Muscle layer of duodenum (tissue), 2 donors: Measurements from ENCODE around the gene TFDP1.

Experiments used
- H3K27ac ChIP-seq: one replicate; pipeline ENCODE4 v1.7.0; 2013; ENCODE audit warnings: mild to moderate bottlenecking, low read length
- H3K27me3 ChIP-seq: one replicate; pipeline ENCODE4 v1.7.0; 2013; ENCODE audit warnings: low read depth, mild to moderate bottlenecking, control low read depth, low read length
- H3K36me3 ChIP-seq, 2 donors: one replicate each; pipeline ENCODE4 v1.7.0; 2013; ENCODE audit warnings: low read length in 2 of 2, control low read depth in 1 of 2, mild to moderate bottlenecking in 1 of 2; ENCODE audit not compliant: insufficient read depth in 2 of 2, control insufficient read depth in 1 of 2
- H3K4me1 ChIP-seq, 2 donors: one replicate each; pipeline ENCODE4 v1.7.0; 2013; ENCODE audit warnings: low read length in 2 of 2, mild to moderate bottlenecking in 2 of 2, control low read depth in 1 of 2, moderate library complexity in 1 of 2; ENCODE audit not compliant: insufficient read depth in 2 of 2, control insufficient read depth in 1 of 2
- H3K4me3 ChIP-seq, 2 donors: one replicate each; pipeline ENCODE4 v1.7.0; 2013; ENCODE audit warnings: low read length in 2 of 2, low read depth in 1 of 2, mild to moderate bottlenecking in 1 of 2
- H3K9me3 ChIP-seq, 2 donors: one replicate each; pipeline ENCODE4 v1.7.0; 2013; ENCODE audit warnings: low read length in 2 of 2, control low read depth in 1 of 2, mild to moderate bottlenecking in 1 of 2; ENCODE audit not compliant: control insufficient read depth in 1 of 2
- donor health status: healthy.

Gene TFDP1

DNA sequence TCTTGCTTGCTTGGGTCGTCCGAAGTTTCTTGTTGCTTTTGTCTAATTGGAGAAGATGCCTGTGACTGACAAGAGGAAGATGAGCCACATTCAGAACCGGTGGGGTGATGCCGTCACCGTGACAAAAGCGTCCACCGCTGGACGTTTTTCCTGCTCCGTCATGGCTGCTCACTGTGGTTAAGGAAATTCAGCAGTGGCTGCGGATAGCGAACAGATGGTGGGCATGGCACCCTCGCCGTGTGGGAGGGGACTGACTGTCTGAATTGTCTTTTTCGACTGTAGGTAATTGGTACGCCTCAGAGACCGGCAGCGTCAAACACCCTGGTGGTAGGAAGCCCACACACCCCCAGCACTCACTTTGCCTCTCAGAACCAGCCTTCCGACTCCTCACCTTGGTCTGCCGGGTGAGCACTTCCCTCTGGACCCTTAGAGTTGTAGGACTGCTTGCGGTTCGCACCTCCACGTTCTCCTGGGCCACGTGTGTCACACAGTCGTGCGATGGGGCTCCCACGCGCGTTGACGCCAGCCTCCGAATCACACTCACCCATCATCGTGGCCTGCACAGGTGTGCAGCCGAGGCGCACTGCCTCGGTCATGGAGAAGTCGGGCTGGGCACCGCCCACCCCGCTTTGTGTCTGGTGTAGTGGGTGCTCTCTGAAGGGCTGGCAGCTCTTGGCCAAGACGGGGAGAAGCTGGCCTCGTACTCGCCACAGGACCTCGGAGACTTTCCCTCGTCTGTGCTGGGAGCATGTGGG lies 47.0 kb downstream of the TFDP1 start:
- Histone ChIP-seq H3K4me1 (no peaks in the 10 kb centered on the region), H3K27ac (no peak overlapping the region), H3K9me3 (no peaks in the 10 kb centered on the region), H3K4me3 (no peak overlapping the region), H3K36me3 (peaks cover 36 to 57% of the 10 kb centered on the region in 2 donors), H3K27me3 (no peaks in the 10 kb centered on the region)

DNA sequence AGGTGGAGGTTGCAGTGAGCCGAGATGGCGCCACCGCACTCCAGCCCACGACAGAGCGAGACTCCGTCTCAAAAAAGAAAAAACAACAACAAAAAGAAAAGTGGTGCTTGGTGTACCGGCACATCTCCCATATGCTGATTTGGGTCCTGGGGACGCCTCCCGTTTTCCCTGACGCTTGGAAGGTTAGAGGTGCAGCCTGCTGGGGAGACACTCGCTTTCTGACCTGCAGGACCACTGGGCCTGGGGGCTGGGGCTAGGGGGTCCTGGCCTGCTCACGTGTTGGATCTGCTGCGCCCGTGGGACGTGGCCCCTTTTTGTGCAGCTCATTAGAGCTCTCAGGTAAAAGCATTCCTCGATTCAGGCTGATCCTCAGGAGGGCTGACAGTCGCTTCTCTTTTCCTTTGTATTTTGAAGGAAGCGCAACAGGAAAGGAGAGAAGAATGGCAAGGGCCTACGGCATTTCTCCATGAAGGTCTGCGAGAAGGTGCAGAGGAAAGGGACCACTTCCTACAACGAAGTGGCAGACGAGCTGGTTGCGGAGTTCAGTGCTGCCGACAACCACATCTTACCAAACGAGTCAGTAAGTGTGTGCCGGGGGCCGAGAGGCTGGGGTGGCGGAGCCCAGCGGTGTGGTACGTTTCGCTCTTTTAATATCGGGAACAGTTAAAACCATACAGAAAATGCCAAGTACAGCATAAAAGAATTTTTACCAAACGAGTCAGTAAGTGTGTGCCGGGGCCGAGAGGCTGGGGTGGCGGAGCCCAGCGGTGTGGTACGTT lies 48.3 kb downstream of the TFDP1 start:
- Histone ChIP-seq H3K4me1 (no peaks in the 10 kb centered on the region), H3K9me3 (no peaks in the 10 kb centered on the region), H3K36me3 (peaks cover 45 to 64% of the 10 kb centered on the region in 2 donors)

DNA sequence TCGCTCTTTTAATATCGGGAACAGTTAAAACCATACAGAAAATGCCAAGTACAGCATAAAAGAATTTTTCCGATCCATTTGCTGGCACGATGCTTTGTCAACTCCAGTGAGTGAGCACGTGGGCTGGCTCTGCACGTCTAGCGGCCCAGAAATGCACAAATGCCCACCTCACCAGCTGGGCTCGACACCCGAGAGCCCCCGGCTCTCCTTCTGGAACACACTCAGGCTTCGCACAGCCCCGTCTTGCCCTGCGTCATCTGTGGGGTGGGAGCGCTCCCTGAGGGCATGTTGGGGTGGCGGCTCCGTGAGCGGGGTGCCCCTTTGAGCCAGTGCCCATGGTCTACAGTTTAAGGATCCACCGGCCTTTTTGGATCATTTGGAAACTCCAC lies 48.9 kb downstream of the TFDP1 start:
- H3K36me3 ChIP-seq = peaks cover 47 to 70% of the 10 kb centered on the region in 2 donors
- H3K9me3 ChIP-seq = no peaks in the 10 kb centered on the region
- H3K27ac ChIP-seq = no peak overlapping the region
- H3K4me3 ChIP-seq = no peak overlapping the region
- H3K4me1 ChIP-seq = no peaks in the 10 kb centered on the region
- no peaks in the 10 kb centered on the region for H3K27me3 ChIP-seq

More for the DNA sequence above, 48.3 kb downstream of the TFDP1 start:
- Histone ChIP-seq H3K27me3 (no peaks in the 10 kb centered on the region), H3K27ac (no peak overlapping the region), H3K4me3 (no peak overlapping the region)

DNA sequence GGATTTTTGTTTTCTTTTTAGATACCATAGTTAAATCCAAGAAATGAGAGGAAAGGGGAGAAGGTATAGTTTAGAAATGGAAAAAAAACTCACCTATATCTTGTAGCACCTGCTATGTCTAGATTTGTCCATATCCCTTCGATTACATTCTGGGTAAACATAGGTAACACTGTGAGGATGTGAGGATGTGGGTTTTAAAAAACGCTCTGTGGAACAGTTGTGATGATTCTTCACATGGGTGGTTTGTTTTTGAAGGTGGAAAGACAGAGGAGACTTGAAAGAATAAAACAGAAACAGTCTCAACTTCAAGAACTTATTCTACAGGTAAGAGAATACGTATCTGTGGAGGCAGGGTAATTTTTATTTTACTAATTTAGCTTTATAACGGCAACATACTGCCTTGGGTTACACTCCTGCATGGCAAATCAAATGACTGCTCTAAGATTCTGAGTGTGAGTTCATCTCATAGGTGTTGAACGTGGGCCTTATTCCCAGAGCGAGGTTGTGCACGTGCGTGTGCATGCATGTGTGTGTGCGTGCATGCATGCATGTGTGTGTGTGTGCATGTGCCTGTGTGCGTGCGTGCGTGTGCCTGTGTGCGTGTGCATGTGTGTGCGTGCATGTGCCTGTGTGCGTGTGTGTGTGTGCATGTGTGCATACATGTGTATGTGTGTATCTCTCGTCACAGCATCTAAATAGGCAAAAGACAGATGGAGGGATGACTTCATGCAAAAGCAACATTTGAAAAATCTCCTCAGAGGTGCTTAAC lies 49.9 kb downstream of the TFDP1 start:
- Histone ChIP-seq H3K27ac (no peak overlapping the region), H3K4me3 (no peak overlapping the region), H3K27me3 (no peaks in the 10 kb centered on the region), H3K4me1 (no peaks in the 10 kb centered on the region), H3K36me3 (peaks cover 52 to 74% of the 10 kb centered on the region in 2 donors), H3K9me3 (no peaks in the 10 kb centered on the region)

DNA sequence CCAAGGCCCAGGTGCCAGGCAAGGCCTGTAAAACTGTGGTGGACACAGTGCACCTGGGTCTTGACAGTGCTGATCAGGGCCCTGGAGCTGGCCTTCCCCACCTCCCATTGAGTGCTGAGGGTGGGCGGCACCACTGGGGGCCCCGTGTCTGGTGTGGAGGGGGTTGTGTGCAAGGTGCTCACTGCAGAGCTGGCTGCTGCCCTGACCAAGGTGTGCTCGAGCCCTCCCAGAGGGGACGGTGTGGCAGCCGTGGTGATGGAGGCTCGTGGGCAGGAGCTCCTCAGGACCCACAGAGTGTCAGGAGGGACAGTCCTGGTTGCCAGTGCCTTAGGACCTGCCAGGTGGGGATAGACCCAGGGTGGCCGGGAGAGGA lies 50.5 kb downstream of the TFDP1 start:
- H3K36me3 ChIP-seq = peaks cover 52 to 79% of the 10 kb centered on the region in 2 donors
- no peak overlapping the region for H3K27ac ChIP-seq
- H3K4me3 ChIP-seq = no peak overlapping the region
- H3K9me3 ChIP-seq = no peaks in the 10 kb centered on the region
- no peaks in the 10 kb centered on the region for H3K27me3 ChIP-seq
- H3K4me1 ChIP-seq = no peaks in the 10 kb centered on the region

DNA sequence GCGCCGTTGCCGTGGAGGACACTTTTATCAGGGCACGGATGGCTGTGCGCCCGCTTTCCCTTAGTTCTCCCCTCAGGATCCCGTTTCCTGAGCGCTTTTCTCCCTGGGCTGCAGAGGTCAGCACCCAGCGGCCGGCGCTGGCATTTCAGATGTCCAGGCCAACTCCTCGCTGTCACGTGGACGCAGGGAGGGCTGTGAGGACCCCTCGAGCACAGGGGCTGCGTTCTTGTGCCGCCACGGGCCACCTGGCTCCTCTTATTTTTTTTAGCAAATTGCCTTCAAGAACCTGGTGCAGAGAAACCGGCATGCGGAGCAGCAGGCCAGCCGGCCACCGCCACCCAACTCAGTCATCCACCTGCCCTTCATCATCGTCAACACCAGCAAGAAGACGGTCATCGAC lies 51.2 kb downstream of the TFDP1 start:
- peaks cover 52 to 82% of the 10 kb centered on the region in 2 donors for H3K36me3 ChIP-seq

DNA sequence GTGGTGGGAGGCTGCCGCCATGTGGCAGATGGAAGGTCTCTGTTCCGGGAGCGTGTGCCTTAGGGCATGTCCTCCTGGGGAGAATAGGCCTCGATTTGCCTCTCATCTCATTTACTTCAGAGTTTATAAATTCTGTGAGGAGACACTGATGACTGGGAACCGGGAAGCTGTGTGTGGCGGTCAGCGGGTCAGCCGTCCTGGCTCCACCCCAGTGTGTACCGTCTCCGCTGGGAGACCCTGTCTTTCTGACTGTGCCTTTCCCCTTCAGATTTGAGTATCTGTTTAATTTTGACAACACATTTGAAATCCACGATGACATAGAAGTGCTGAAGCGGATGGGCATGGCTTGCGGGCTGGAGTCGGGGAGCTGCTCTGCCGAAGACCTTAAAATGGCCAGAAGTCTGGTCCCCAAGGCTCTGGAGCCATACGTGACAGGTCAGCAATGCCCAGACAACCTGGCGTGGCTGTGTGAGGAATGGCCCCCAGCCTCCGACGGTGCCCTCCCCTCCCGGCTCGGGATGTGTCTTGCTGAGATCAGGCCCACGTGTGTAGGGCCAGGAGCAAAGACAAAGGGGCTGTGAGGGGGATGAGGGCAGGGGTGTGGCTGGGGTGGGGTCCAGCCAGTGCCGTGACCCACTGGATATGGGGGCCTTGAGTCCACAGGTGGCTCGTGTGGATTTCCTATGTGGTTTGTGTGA lies 51.9 kb downstream of the TFDP1 start:
- Histone ChIP-seq H3K4me1 (no peaks in the 10 kb centered on the region), H3K9me3 (no peaks in the 10 kb centered on the region), H3K36me3 (peaks cover 49 to 76% of the 10 kb centered on the region in 2 donors), H3K4me3 (no peak overlapping the region), H3K27ac (no peak overlapping the region), H3K27me3 (no peaks in the 10 kb centered on the region)

More for the DNA sequence above, 51.2 kb downstream of the TFDP1 start:
- Histone ChIP-seq H3K4me1 (no peaks in the 10 kb centered on the region), H3K27ac (no peak overlapping the region), H3K27me3 (no peaks in the 10 kb centered on the region), H3K4me3 (no peak overlapping the region), H3K9me3 (no peaks in the 10 kb centered on the region)

DNA sequence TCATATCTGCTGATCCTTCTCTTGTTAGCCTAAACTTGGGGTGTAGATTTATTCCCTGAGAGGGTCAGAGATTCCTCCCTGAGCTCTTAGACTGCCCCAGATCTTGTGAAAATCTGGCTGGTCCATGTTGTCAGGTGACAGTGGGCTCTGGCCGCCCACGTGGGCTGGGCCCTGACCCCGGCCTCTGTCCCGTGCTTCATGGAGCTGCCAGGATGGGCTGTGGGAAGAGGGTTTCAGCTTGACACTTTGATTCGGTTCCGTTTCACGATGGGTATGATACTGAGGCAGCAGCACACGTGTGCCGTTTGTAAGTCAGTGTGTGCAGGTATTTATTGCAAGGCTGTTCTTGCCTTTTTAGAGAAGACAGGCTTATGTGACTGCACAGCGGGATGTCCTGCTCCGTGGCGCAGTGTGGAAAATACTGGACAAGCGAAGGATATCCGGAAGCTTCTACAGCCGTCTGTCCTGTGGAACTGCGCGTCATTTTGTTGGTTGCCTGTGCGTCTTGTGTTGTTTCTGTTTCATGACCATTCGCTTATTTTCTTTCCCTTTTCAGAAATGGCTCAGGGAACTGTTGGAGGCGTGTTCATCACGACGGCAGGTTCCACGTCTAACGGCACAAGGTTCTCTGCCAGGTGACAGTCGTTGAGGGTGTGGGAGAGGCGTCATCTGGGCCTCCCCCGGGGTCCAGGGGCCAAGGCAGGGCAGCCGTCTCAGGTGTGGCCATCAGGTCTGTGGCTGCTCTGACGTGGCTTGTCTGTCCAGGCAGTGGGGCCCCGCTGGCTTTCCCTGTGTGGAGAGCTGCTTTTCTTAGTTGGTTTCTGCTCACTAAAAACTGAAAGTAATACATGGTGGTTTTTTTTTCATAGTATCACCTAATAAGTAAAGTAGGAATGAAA lies 53.0 kb downstream of the TFDP1 start:
- H3K36me3 ChIP-seq = peaks cover 41 to 69% of the 10 kb centered on the region in 2 donors
- H3K27me3 ChIP-seq = no peaks in the 10 kb centered on the region
- H3K27ac ChIP-seq = no peak overlapping the region
- H3K9me3 ChIP-seq = no peaks in the 10 kb centered on the region
- H3K4me3 ChIP-seq = no peak overlapping the region
- H3K4me1 ChIP-seq = no peaks in the 10 kb centered on the region

DNA sequence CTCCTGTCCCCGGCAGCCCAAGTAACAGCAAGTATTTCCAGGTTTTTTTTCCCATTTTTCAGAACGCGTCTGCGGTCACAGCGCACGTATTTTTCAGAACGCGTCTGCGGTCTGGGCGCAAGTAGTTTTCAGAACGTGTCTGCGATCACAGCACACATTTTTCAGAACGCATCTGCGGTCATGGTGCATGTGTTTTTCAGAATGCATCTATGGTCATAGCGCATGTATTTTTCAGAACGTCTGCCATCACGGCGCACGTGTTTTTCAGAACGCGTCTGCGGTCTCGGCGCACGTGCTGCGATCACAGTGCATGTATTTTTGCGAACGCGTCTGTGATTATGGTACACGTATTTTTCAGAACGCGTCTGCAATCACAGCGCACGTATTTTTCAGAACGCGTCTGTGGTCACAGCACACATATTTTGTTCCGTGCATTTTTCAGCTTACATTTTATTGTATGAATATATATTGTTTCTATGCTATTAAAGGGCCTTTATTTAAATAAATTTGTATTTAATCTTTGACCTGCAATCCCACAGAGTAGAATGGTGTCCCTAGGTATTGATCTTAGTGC lies 53.7 kb downstream of the TFDP1 start:
- H3K27me3 ChIP-seq = no peaks in the 10 kb centered on the region
- H3K36me3 ChIP-seq = peaks cover 41 to 62% of the 10 kb centered on the region in 2 donors

DNA sequence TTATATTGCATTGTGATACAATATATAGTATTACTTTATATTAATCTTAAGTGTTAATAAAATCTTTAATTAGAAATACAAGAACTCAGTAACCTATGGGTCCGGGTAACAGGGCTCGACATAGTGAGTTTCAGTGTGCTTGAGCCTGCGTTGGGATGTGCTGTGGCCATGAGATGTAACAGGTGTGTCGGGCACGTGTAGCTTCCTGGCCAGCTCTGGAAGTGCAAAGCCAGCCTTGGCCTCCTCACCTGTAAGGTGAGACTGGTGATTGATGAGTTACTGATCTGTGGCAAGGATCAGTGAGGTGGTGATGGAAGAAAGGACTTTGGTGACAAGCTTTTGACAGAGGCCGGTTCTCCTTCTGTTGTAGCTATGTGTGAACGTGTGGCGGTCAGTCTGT lies 54.3 kb downstream of the TFDP1 start:
- Histone ChIP-seq H3K9me3 (no peaks in the 10 kb centered on the region), H3K27ac (no peak overlapping the region), H3K4me1 (no peaks in the 10 kb centered on the region), H3K27me3 (no peaks in the 10 kb centered on the region), H3K4me3 (no peak overlapping the region), H3K36me3 (peaks cover 38 to 57% of the 10 kb centered on the region in 2 donors)

More for the DNA sequence above, 53.7 kb downstream of the TFDP1 start:
- no peak overlapping the region for H3K27ac ChIP-seq
- H3K4me1 ChIP-seq = no peaks in the 10 kb centered on the region
- H3K9me3 ChIP-seq = no peaks in the 10 kb centered on the region
- H3K4me3 ChIP-seq = no peak overlapping the region
